HG03066 (cell line): ENCODE results near the gene DSG4.
"Not testable (repeated sequence)": the region's sequence is repeated elsewhere in the genome, so short reads cannot be mapped to it uniquely, and the experiment has no call there.

Source experiments
- ATAC-seq: cut with Tn5 transposase; IDR thresholded peaks from one replicate; pipeline ENCODE4 v1.9.1; 2021; ENCODE audit warnings: low read depth; ENCODE audit not compliant: unreplicated experiment

Gene DSG4

GRCh38 chr18:31376477-31376876 is at the start of gene DSG4:
Gene DSG4 (plus strand): TSS chr18:31376777. CDS start chr18:31376912, 135 bp downstream.
- no peak for ATAC-seq

- ATAC-seq: no peak
Observed at GRCh38 chr18:31329787-31330438, 46.7 kb upstream of the DSG4 start.

- ATAC-seq: no peak
Observed at GRCh38 chr18:31343454-31343853, 33.1 kb upstream of the DSG4 start.

- ATAC-seq: not testable (repeated sequence)
Observed at GRCh38 chr18:31353336-31353735, 23.2 kb upstream of the DSG4 start.

- no peak for ATAC-seq
Observed at GRCh38 chr18:31354990-31355389, 21.6 kb upstream of the DSG4 start.

GRCh38 chr18:31356025-31356424 is 20.6 kb upstream of the DSG4 start:
- no peak for ATAC-seq

- no peak for ATAC-seq
Observed at GRCh38 chr18:31364190-31364589, 12.4 kb upstream of the DSG4 start.

GRCh38 chr18:31369478-31369877 is 7.1 kb upstream of the DSG4 start:
- no peak for ATAC-seq

- ATAC-seq: no peak
Observed at GRCh38 chr18:31371989-31372388, 4.6 kb upstream of the DSG4 start.

- no peak for ATAC-seq
Observed at GRCh38 chr18:31373641-31374040, 2.9 kb upstream of the DSG4 start.

- no peak for ATAC-seq
Observed at GRCh38 chr18:31380912-31381311, 4.3 kb downstream of the DSG4 start.

GRCh38 chr18:31382107-31382506 is 5.5 kb downstream of the DSG4 start:
- no peak for ATAC-seq

- no peak for ATAC-seq
Observed at GRCh38 chr18:31386741-31387140, 10.2 kb downstream of the DSG4 start.

- ATAC-seq: no peak
Observed at GRCh38 chr18:31393286-31393685, 16.7 kb downstream of the DSG4 start.

GRCh38 chr18:31396796-31397612 is 20.4 kb downstream of the DSG4 start:
- no peak for ATAC-seq

GRCh38 chr18:31398191-31398590 is 21.6 kb downstream of the DSG4 start:
- no peak for ATAC-seq

- no peak for ATAC-seq
Observed at GRCh38 chr18:31399306-31400032, 22.9 kb downstream of the DSG4 start.

- no peak for ATAC-seq
Observed at GRCh38 chr18:31401156-31402025, 24.8 kb downstream of the DSG4 start.

GRCh38 chr18:31402026-31402373 is 25.4 kb downstream of the DSG4 start:
- ATAC-seq: no peak

- no peak for ATAC-seq
Observed at GRCh38 chr18:31403409-31403808, 26.8 kb downstream of the DSG4 start.

GRCh38 chr18:31407649-31408048 is 31.1 kb downstream of the DSG4 start:
- ATAC-seq: no peak
